Endothelial cell of umbilical vein (primary cell): ENCODE results near the gene VIPR2. TPM values are rescaled to one million over a fixed set of nuclear protein-coding genes. Genes with fewer than 3 reads are reported as not detected.

Source experiments
- BruUV-seq: library from RNA; stranded (reverse); fragments of 400-500 nt; replicated peaks from 2 replicates; lab custom pipeline; 2021; lab: Mats Ljungman, UMichigan
- CTCF ChIA-PET: fragments of 300-600, 350-600 bp; sonication (Branson Sonifier 250); formaldehyde crosslinking; loops from one replicate; lab custom pipeline; 2021; ENCODE audit warnings: antibody characterized with exemption, inconsistent platforms; lab: Charles Lee
- POLR2A ChIA-PET: fragments of 300-600, 350-600 bp; sonication (Branson Sonifier 250); formaldehyde crosslinking; loops from one replicate; lab custom pipeline; 2021; ENCODE audit warnings: antibody characterized with exemption, inconsistent platforms; lab: Charles Lee
- DNase-seq: peaks from one replicate; pipeline ENCODE4 v3.0.0-alpha.2; 2011; ENCODE audit warnings: low read depth, low spot score
- FAIRE-seq: peaks from 2 replicates; lab custom pipeline; 2011; peaks lifted over from hg19 to GRCh38; lab: Jason Lieb, UNC
- H2AFZ ChIP-seq: 2 replicates; pipeline ENCODE4 v1.6.0; 2012; ENCODE audit warnings: low read depth, low read length, control low read depth, inconsistent platforms
- H3K27ac ChIP-seq: 2 replicates; pipeline ENCODE4 v1.5.1; 2011; ENCODE audit warnings: low read depth, mild to moderate bottlenecking, control low read depth, low read length, moderate library complexity; ENCODE audit not compliant: insufficient read depth
- H3K27me3 ChIP-seq, 2 experiments: 2 replicates each; pipeline versions ENCODE4 v1.6.0 to v1.6.1; 2011; ENCODE audit warnings: low read length in 2 of 2, mixed read lengths in 1 of 2; ENCODE audit not compliant: control insufficient read depth in 2 of 2, insufficient read depth in 2 of 2
- H3K36me3 ChIP-seq, 2 experiments: 2 replicates in 1 of 2; 3 replicates in 1 of 2; pipeline ENCODE4 v1.5.1; 2011; ENCODE audit warnings: low read length in 2 of 2, mild to moderate bottlenecking in 1 of 2, moderate library complexity in 1 of 2; ENCODE audit not compliant: control insufficient read depth in 2 of 2, insufficient read depth in 2 of 2; ENCODE audit errors: extremely low read depth in 1 of 2
- H3K4me1 ChIP-seq: 3 replicates; pipeline ENCODE4 v1.5.1; 2011; ENCODE audit warnings: mild to moderate bottlenecking, low read length; ENCODE audit not compliant: control insufficient read depth, insufficient read depth; ENCODE audit errors: extremely low read depth
- H3K4me2 ChIP-seq: 2 replicates; pipeline ENCODE4 v1.6.1; 2011; ENCODE audit warnings: low read length, control low read depth, mixed read lengths; ENCODE audit not compliant: insufficient read depth
- H3K4me3 ChIP-seq, 3 experiments: fragments of 200-600 bp in 1 of 3; sonication (generic), shearing (Covaris generic) in 1 of 3; replicated peaks in 1 of 3; 2 replicates each; pipeline ENCODE4 v1.5.1; 2011 to 2016; ENCODE audit warnings: control low read depth in 3 of 3, low read length in 3 of 3, mild to moderate bottlenecking in 2 of 3, inconsistent platforms in 1 of 3, low read depth in 1 of 3, moderate library complexity in 1 of 3; ENCODE audit not compliant: insufficient read depth in 1 of 3
- H3K79me2 ChIP-seq: 2 replicates; pipeline ENCODE4 v1.6.0; 2012; ENCODE audit warnings: low read length, inconsistent platforms; ENCODE audit not compliant: control insufficient read depth, insufficient read depth
- H3K9ac ChIP-seq: replicated peaks from 2 replicates; pipeline ENCODE3; 2011; ENCODE audit warnings: low read length, control low read depth; ENCODE audit not compliant: insufficient read depth; ENCODE audit errors: extremely low read depth
- H3K9me1 ChIP-seq: replicated peaks from 3 replicates; pipeline ENCODE4 v1.6.0; 2011; ENCODE audit warnings: mild to moderate bottlenecking, low read length; ENCODE audit not compliant: control insufficient read depth, insufficient read depth; ENCODE audit errors: extremely low read depth
- H3K9me3 ChIP-seq: replicated peaks from 2 replicates; pipeline ENCODE4 v1.5.1; 2012; ENCODE audit warnings: low read length, inconsistent platforms; ENCODE audit not compliant: control insufficient read depth, insufficient read depth
- H4K20me1 ChIP-seq: replicated peaks from 2 replicates; pipeline ENCODE3; 2011; ENCODE audit warnings: mild to moderate bottlenecking, low read length; ENCODE audit not compliant: control insufficient read depth, insufficient read depth; ENCODE audit errors: extremely low read depth
- CTCF ChIP-seq, 2 donors: IDR thresholded peaks; 1 replicate in 1 of 2; 2 replicates in 1 of 2; pipeline ENCODE4 v1.5.1; 2011; ENCODE audit warnings: low read length in 2 of 2, mild to moderate bottlenecking in 2 of 2, moderate library complexity in 2 of 2, control low read depth in 1 of 2, inconsistent platforms in 1 of 2, low read depth in 1 of 2; ENCODE audit not compliant: insufficient read depth in 1 of 2; ENCODE audit errors: extremely low read depth in 1 of 2
- EZH2 ChIP-seq: IDR thresholded peaks from 2 replicates; pipeline ENCODE4 v1.6.1; 2012; ENCODE audit warnings: borderline replicate concordance, low read depth, mild to moderate bottlenecking, moderate library complexity, low read length, inconsistent platforms; ENCODE audit not compliant: severe bottlenecking
- FOS ChIP-seq: IDR thresholded peaks from 2 replicates; pipeline ENCODE4 v1.6.1; 2011; ENCODE audit warnings: mild to moderate bottlenecking, low read length, moderate library complexity, borderline replicate concordance; ENCODE audit not compliant: insufficient read depth
- GATA2 ChIP-seq: IDR thresholded peaks from 2 replicates; pipeline ENCODE4 v1.7.0; 2011; ENCODE audit warnings: low read depth, mild to moderate bottlenecking, moderate library complexity, mixed read lengths, low read length; ENCODE audit not compliant: insufficient read length, insufficient read depth
- JUN ChIP-seq: IDR thresholded peaks from 2 replicates; pipeline ENCODE4 v1.6.1; 2011; ENCODE audit warnings: borderline replicate concordance, low read depth; ENCODE audit not compliant: insufficient read length, insufficient read depth
- MAX ChIP-seq: IDR thresholded peaks from 2 replicates; pipeline ENCODE4 v1.6.1; 2011; ENCODE audit not compliant: insufficient read depth, insufficient read length
- MYC ChIP-seq: IDR thresholded peaks from one replicate; pipeline ENCODE4 v1.6.1; 2011; ENCODE audit warnings: mild to moderate bottlenecking, low read depth, low read length
- POLR2A ChIP-seq: IDR thresholded peaks from 2 replicates; pipeline ENCODE4 v1.6.1; 2012; ENCODE audit warnings: low read depth, mild to moderate bottlenecking, control low read depth, low read length
- POLR2AphosphoS5 ChIP-seq: IDR thresholded peaks from 2 replicates; pipeline ENCODE4 v1.6.1; 2012; ENCODE audit warnings: low read depth, mild to moderate bottlenecking, control low read depth, low read length, moderate library complexity; ENCODE audit not compliant: insufficient read depth
- dilution Hi-C: fragments of 300-500 bp; cut with MboI; formaldehyde crosslinking; loops from one replicate; pipeline ENCODE4 v1.15.0; 2019; ENCODE audit warnings: low sequenced_read_pairs; ENCODE audit not compliant: extremely low pct_ligation_motif_present
- intact Hi-C: fragments of 100-400 bp; cut with micrococcal nuclease; formaldehyde crosslinking; loops from one replicate; pipeline ENCODE4 v1.10.0; 2022
- polyA plus RNA-seq, 4 experiments: library from polyadenylated mRNA; depleted of rRNA in 3 of 4; stranded (reverse) in 3 of 4; unstranded in 1 of 4; fragments of >200 nt; gene quantifications; 2 replicates each; pipeline versions ENCODE4 v1.2.1 to v1.2.3, GENCODE V29; 2011 to 2012; ENCODE audit warnings: missing spikeins in 1 of 4
- total RNA-seq: library from RNA; stranded (reverse); gene quantifications from 2 replicates; pipeline ENCODE4 v1.2.3, GENCODE V29; 2021

VIPR2 gene
- total and polyA plus RNA-seq, 2 donors (not counting 3 experiments of a cell fraction or from before 2014, with no cell fraction given) = not detected

GRCh38 chr7:159000070-159000469, 144.6 kb downstream of the VIPR2 start:
- no peak overlapping the region for H3K4me3 ChIP-seq
- H3K4me1 ChIP-seq = no peaks in the 10 kb centered on the region
- H3K27me3 ChIP-seq = no peaks in the 10 kb centered on the region
- POLR2A ChIA-PET = no interaction called here
- CTCF ChIA-PET = no interaction called here
- H4K20me1 ChIP-seq = no peaks in the 10 kb centered on the region
- no peaks in the 10 kb centered on the region for H3K79me2 ChIP-seq
- FAIRE-seq (no peak), DNase-seq (no peak)
- TF ChIP-seq JUN = no peak
- no peak for TF ChIP-seq POLR2AphosphoS5
- TF ChIP-seq CTCF (IDR thresholded peaks at IDR 0.05; ENCODE audit: extremely low read depth in 1 of 2, insufficient read depth in 1 of 2, low read depth in 1 of 2, low read length in 2 of 2) = no peak
- H3K9ac ChIP-seq = no peak overlapping the region
- no peak overlapping the region for H2AFZ ChIP-seq
- no peaks in the 10 kb centered on the region for H3K36me3 ChIP-seq
- intact Hi-C loops = no loop called here
- H3K27ac ChIP-seq = no peak overlapping the region
- dilution Hi-C loops = no loop called here
- no TSS peak for BruUV-seq
- H3K9me1 ChIP-seq = no peaks in the 10 kb centered on the region
- no peak overlapping the region for H3K4me2 ChIP-seq
- H3K9me3 ChIP-seq = no peaks in the 10 kb centered on the region

GRCh38 chr7:158999496-158999895, 145.2 kb downstream of the VIPR2 start:
- Histone ChIP-seq H2AFZ (no peak overlapping the region), H3K27me3 (no peaks in the 10 kb centered on the region), H3K27ac (no peak overlapping the region), H3K4me2 (no peak overlapping the region), H3K9me3 (no peaks in the 10 kb centered on the region), H3K36me3 (no peaks in the 10 kb centered on the region), H3K4me3 (no peak overlapping the region), H3K9ac (no peak overlapping the region), H3K4me1 (no peaks in the 10 kb centered on the region), H4K20me1 (no peaks in the 10 kb centered on the region), H3K79me2 (no peaks in the 10 kb centered on the region), H3K9me1 (no peaks in the 10 kb centered on the region)
- dilution Hi-C loops = no loop called here
- DNase-seq (no peak), FAIRE-seq (no peak)
- POLR2A ChIA-PET = no interaction called here
- TF ChIP-seq FOS = no peak
- no peak for TF ChIP-seq POLR2A
- TF ChIP-seq GATA2 = no peak
- no peak for TF ChIP-seq CTCF (IDR thresholded peaks at IDR 0.05; ENCODE audit: extremely low read depth in 1 of 2, insufficient read depth in 1 of 2, low read depth in 1 of 2, low read length in 2 of 2)
- TF ChIP-seq MAX = no peak
- no peak for TF ChIP-seq MYC
- TF ChIP-seq POLR2AphosphoS5 = no peak
- TF ChIP-seq JUN = no peak
- TF ChIP-seq EZH2 = no peak
- CTCF ChIA-PET = no interaction called here
- BruUV-seq = no TSS peak
- intact Hi-C loops = no loop called here
